ENCODE measurements around the gene SGPP2.
"Not testable (repeated sequence)": the region's sequence is repeated elsewhere in the genome, so short reads cannot be mapped to it uniquely, and the experiment has no call there.

SGPP2 gene

GRCh38 chr2:222408684-222409083 is 15.7 kb upstream of the SGPP2 start:
- no peaks in the 10 kb centered on the region for H3K9me3 ChIP-seq (ENCODE audit: insufficient read depth, low read length, severe bottlenecking)

DNA sequence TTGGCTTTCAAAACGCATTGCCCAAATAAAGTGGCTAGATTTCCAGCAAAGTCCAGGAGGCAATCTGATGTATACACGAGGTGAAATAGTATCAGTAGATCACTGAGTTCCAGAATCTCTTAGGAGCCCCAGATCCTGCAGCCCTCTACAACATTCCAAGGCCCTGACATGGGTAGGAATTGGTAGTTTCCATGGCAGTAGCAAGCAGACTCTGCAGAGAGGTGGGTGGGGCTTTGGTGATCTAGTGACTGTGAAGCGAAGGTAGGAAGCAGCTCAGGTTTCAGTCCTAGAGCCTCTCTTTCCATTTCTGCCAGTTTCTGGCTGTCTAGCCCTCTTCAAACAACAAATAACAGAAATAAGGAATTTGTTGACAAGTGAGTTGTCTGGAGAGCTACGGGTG is 13.8 kb upstream of the SGPP2 start:
- H3K27ac ChIP-seq (ENCODE audit: low read length): no peak overlapping the region
- no peak overlapping the region for H2AFZ ChIP-seq (ENCODE audit: low read depth, low read length)
- H4K20me1 ChIP-seq (ENCODE audit: insufficient read depth, low read length): no peaks in the 10 kb centered on the region
- peaks cover 7% of the 10 kb centered on the region for H3K9me3 ChIP-seq (ENCODE audit: insufficient read depth, low read length, severe bottlenecking)
- TF ChIP-seq EZH2 (IDR thresholded peaks at IDR 0.05; ENCODE audit: borderline replicate concordance, low read depth, low read length, severe bottlenecking): no peak
- no peak for TF ChIP-seq CTCF (IDR thresholded peaks at IDR 0.05; ENCODE audit: borderline replicate concordance, extremely low read depth, low read length, poor library complexity, severe bottlenecking)
- no peaks in the 10 kb centered on the region for H3K79me2 ChIP-seq (ENCODE audit: insufficient read depth, low read length)
- H3K4me2 ChIP-seq (ENCODE audit: insufficient read depth, low read length): no peak overlapping the region
- no peak overlapping the region for H3K4me3 ChIP-seq (ENCODE audit: low read depth in 1 of 2, low read length in 2 of 2)
- no peaks in the 10 kb centered on the region for H3K36me3 ChIP-seq (ENCODE audit: insufficient read depth, low read length)
- H3K9ac ChIP-seq (ENCODE audit: low read depth, low read length): no peak overlapping the region
- ATAC-seq (ENCODE audit: insufficient read depth, low read depth) (no peak), DNase-seq (no peak)
- H3K4me1 ChIP-seq (ENCODE audit: insufficient read depth, low read length): no peaks in the 10 kb centered on the region
- no peaks in the 10 kb centered on the region for H3K27me3 ChIP-seq (ENCODE audit: insufficient read depth, low read length, poor library complexity)

More at GRCh38 chr2:222408684-222409083, 15.7 kb upstream of the SGPP2 start:
- no peak for DNase-seq
- no peak overlapping the region for H3K4me3 ChIP-seq (ENCODE audit: low read depth in 1 of 2, low read length in 2 of 2)
- no peak overlapping the region for H3K4me2 ChIP-seq (ENCODE audit: insufficient read depth, low read length)
- no peaks in the 10 kb centered on the region for H3K27me3 ChIP-seq (ENCODE audit: insufficient read depth, low read length, poor library complexity)
- no peaks in the 10 kb centered on the region for H4K20me1 ChIP-seq (ENCODE audit: insufficient read depth, low read length)
- no peak overlapping the region for H2AFZ ChIP-seq (ENCODE audit: low read depth, low read length)
- no peaks in the 10 kb centered on the region for H3K36me3 ChIP-seq (ENCODE audit: insufficient read depth, low read length)
- no peaks in the 10 kb centered on the region for H3K4me1 ChIP-seq (ENCODE audit: insufficient read depth, low read length)
- TF ChIP-seq EZH2 (IDR thresholded peaks at IDR 0.05; ENCODE audit: borderline replicate concordance, low read depth, low read length, severe bottlenecking) (no peak), CTCF (IDR thresholded peaks at IDR 0.05; ENCODE audit: borderline replicate concordance, extremely low read depth, low read length, poor library complexity, severe bottlenecking) (no peak)
- no peak overlapping the region for H3K27ac ChIP-seq (ENCODE audit: low read length)
- H3K9ac ChIP-seq (ENCODE audit: low read depth, low read length): no peak overlapping the region
- no peak for ATAC-seq (ENCODE audit: insufficient read depth, low read depth)
- H3K79me2 ChIP-seq (ENCODE audit: insufficient read depth, low read length): no peaks in the 10 kb centered on the region

- H3K79me2 ChIP-seq (ENCODE audit: insufficient read depth, low read length); H3K9me3 ChIP-seq (ENCODE audit: insufficient read depth, low read length, severe bottlenecking); DNase-seq; H3K4me1 ChIP-seq (ENCODE audit: insufficient read depth, low read length); H3K36me3 ChIP-seq (ENCODE audit: insufficient read depth, low read length); H2AFZ ChIP-seq (ENCODE audit: low read depth, low read length); H3K4me3 ChIP-seq (ENCODE audit: low read depth in 1 of 2, low read length in 2 of 2); ATAC-seq (ENCODE audit: insufficient read depth, low read depth); H3K4me2 ChIP-seq (ENCODE audit: insufficient read depth, low read length); H3K27me3 ChIP-seq (ENCODE audit: insufficient read depth, low read length, poor library complexity); H3K9ac ChIP-seq (ENCODE audit: low read depth, low read length); H3K27ac ChIP-seq (ENCODE audit: low read length); H4K20me1 ChIP-seq (ENCODE audit: insufficient read depth, low read length): not testable (repeated sequence)
Measured at GRCh38 chr2:222412334-222412733, 12.0 kb upstream of the SGPP2 start.

GRCh38 chr2:222413295-222413911 is 10.9 kb upstream of the SGPP2 start:
- DNase-seq: no peak
- Histone ChIP-seq H3K27ac (ENCODE audit: low read length) (no peak overlapping the region), H3K4me3 (ENCODE audit: low read depth in 1 of 2, low read length in 2 of 2) (no peak overlapping the region), H3K9ac (ENCODE audit: low read depth, low read length) (no peak overlapping the region), H3K4me1 (ENCODE audit: insufficient read depth, low read length) (no peaks in the 10 kb centered on the region), H3K36me3 (ENCODE audit: insufficient read depth, low read length) (no peaks in the 10 kb centered on the region), H3K4me2 (ENCODE audit: insufficient read depth, low read length) (no peak overlapping the region), H3K27me3 (ENCODE audit: insufficient read depth, low read length, poor library complexity) (no peaks in the 10 kb centered on the region), H2AFZ (ENCODE audit: low read depth, low read length) (no peak overlapping the region), H3K79me2 (ENCODE audit: insufficient read depth, low read length) (no peaks in the 10 kb centered on the region), H3K9me3 (ENCODE audit: insufficient read depth, low read length, severe bottlenecking) (peaks cover 7% of the 10 kb centered on the region), H4K20me1 (ENCODE audit: insufficient read depth, low read length) (no peaks in the 10 kb centered on the region)
- no peak for TF ChIP-seq EZH2 (IDR thresholded peaks at IDR 0.05; ENCODE audit: borderline replicate concordance, low read depth, low read length, severe bottlenecking)
- no peak for TF ChIP-seq CTCF (IDR thresholded peaks at IDR 0.05; ENCODE audit: borderline replicate concordance, extremely low read depth, low read length, poor library complexity, severe bottlenecking)
- no peak for ATAC-seq (ENCODE audit: insufficient read depth, low read depth)
